Activated CD4-positive, CD25-positive, alpha-beta regulatory T cell treated with anti-CD3 and anti-CD28 coated beads, Interleukin-2, amount 50 U/mL, for 24 hours (primary cell): ENCODE data around the gene CCHCR1.
"Not testable (repeated sequence)": the region's sequence is repeated elsewhere in the genome, so short reads cannot be mapped to it uniquely, and the experiment has no call there.

Source experiments
- ATAC-seq, 2 donors: fragments of 150-1000 bp; cut with Tn5 transposase; one replicate each; pipeline ENCODE4 v1.10.0; 2021; ENCODE audit warnings: mild to moderate bottlenecking in 1 of 2, moderate library complexity in 1 of 2

CCHCR1 gene, protein sequence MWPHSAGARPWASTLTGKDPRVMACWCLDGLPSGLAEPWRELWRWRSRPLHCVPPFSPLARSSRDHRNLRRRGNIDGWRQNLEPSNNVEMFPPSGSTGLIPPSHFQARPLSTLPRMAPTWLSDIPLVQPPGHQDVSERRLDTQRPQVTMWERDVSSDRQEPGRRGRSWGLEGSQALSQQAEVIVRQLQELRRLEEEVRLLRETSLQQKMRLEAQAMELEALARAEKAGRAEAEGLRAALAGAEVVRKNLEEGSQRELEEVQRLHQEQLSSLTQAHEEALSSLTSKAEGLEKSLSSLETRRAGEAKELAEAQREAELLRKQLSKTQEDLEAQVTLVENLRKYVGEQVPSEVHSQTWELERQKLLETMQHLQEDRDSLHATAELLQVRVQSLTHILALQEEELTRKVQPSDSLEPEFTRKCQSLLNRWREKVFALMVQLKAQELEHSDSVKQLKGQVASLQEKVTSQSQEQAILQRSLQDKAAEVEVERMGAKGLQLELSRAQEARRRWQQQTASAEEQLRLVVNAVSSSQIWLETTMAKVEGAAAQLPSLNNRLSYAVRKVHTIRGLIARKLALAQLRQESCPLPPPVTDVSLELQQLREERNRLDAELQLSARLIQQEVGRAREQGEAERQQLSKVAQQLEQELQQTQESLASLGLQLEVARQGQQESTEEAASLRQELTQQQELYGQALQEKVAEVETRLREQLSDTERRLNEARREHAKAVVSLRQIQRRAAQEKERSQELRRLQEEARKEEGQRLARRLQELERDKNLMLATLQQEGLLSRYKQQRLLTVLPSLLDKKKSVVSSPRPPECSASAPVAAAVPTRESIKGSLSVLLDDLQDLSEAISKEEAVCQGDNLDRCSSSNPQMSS

DNA sequence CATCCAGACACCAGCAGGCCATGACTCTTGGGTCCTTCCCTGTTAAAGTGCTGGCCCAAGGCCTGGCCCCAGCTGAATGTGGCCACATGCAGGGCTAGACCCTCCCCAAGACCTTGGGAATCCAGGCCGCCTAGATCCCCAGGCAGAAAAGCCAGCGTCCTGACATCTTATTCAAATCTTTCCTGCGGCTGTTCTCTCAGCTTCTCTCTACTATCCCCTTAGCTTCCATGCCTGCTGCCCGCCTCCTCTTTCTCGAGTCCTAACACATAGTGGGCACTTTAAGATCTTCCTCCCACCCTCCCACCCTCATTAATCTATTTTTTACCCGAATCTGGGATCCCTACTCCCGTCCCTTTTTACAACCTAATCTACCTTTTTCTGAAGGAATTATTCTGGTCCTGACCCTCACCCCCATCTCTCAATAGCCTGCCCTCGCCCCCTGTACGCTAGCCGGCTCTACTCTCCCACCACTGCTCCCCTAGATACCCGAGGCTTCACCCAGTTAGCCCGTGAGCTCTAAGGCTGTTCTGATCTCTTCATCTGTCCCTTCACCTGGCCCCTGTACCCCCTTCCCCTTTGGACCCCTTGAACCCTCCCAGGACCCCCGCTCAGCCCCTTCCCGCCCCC lies at the start of gene CCHCR1:
CCHCR1 (minus strand) TSS at position 290 of the 627 bp plus-strand sequence; CDS start at position 88, 202 bp downstream.
- peak; percentile 22 to 25 for ATAC-seq

DNA sequence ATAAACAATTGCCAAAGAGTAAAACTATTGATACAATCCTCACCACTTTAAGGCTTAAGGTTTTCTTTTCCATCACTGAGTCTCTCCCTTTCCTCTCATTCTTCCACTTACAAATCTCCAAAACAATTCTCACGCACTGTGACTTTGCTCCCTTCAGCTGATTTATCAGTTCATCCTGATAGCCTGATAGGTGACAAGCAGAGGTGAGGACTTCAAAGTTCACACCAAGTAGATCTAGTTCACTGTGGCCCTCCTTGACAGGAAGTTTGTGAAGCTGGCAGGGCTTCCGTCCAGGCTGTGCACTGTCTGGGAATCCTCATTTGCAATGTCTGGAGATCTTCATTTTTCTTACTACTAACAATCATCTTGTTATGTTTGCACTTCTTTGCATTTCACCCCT lies 48.0 kb upstream of the CCHCR1 start:
- ATAC-seq = no peak

DNA sequence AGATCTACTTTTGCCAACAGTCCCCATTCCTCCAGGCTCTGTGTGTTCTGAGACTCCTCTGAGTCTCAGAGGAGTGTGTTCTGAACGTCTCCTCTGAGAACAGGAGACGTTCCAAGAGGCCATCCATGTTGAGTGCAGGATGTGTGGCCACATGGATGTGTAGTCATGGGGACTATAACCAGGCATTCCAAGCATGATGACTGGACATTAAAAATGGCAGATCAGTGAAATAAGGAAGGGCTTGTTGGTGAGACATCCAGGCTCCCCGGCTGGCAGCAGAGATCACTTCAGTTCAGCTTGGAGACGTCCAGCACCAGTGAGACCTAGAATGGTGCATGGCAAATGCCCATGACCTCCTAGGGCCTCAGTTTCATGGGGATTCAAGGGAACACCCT lies 47.1 kb upstream of the CCHCR1 start:
- ATAC-seq = no peak

DNA sequence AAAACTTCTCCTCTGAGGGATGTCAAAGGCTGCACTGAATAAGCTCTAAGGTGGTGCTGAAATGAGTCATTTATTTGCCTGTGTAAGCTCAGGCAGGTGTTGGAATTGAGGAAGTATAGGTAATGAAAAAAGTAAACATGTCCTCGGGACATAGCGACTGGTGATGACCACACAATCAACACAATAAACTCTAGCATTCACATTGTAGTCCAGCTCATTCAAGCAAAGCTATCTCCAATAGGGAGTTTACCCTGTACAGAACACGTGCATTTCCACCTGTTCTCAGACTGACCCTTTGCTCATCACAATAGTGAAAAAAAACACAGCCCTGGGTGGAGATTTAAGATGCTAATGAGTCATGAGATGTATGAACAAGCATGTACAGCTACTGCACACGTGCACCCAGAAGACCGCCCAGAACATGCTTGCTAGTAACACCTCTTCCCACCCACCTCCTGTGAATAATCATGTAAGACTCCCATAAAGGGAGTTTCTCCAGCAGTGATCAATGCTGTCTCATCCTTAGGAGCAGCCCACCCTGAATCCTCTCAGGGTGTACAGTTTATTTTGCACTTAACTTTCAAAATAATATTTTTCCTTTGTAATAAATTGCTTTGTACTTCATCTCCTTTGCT lies 45.9 kb upstream of the CCHCR1 start:
- ATAC-seq = peak; percentile 80 to 83

DNA sequence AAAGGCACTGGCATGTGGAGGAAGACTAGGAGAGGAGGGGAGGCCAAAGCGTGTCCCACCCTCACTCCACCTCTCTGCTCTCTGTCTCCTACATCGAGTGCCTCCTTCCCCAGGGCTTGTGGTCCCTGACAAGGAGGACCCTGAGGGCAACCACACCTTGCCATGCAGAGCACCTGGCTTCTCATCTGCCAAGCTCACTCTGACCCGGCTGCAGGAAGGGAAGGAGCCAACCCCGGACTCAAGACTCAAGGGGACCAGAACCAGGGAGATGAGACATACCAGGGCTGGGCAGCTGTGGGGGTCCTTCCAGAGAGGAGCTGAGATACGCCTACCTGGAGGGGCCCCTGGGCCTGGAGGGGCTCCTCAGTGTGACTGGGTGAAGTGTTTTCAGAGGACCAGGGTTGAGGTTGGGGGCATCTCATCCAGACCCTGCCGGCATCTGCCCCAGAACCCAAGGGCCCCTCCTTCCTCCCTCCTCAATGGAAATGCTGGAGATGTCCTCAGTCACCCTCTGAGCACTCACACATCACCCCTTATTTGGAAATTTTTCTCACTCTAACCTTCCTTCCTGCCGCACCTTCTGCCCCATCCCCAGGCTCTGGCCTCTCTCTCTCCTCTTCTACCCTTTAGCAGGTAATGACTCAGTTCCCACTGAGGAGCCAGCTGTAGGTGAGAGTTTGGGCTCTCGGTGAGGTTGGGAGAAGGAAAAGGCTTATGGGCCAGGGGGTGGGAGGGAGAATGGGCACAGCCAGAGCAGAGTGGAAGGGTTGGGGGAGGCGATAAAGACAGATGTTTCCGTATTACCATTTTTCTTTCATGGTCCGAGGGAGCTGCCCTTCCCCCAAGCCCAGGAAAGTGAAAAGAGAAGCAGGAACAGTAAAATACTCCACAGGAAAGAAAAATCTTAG lies 44.9 kb upstream of the CCHCR1 start:
- ATAC-seq = no peak

DNA sequence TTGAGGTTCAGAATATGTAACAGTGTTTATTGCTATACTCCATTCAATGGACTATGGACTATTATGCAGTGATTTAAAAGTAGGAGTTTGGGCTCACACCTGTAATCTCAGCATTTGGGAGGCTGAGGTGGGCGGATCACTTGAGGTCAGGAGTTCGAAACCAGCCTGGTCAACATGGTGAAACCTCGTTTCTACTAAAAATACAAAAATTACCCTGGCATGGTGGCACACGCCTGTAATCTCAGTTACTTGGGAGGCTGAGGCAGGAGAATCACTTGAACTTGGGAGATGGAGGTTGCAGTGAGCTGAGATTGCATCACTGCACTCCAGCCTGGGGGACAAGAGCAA lies 41.5 kb upstream of the CCHCR1 start:
- ATAC-seq = not testable (repeated sequence)

DNA sequence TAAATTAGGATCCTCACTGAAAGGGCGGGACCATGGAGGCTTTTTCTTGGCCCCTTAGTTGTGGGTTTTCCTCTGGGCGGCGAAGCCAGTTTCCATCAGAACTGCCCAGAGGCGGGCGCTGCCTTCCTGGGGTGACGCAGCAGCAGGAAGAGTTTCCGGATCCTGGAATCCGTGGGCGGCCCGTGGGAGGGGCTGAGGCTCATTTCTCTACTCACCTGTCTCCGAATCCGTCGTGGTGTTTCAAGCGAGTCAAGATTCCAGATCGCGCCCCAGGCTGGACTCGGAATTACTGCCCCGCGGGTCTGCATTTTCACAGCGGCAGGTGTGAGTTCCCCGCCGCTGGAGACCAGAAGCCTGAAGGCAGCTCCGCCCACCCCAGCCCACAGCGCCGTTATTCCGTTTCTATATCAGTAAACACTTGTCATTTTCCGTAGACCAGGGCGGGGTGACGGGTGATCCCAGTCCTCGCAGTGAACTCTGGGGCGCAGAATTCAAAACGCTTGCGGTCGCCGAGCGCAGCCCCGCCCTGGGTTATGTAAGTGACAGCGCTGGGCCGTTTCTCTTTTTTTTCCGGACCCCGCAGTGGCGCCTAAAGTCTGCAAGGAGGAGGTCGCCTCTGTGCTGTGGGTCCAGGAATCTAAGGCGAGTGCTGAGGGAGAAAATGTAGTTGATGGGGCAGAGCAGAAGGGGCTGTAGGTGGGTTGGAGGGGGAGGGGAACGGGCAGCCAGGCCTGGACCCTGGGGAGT lies 40.1 kb upstream of the CCHCR1 start:
- ATAC-seq = peak; percentile 78 to 83

DNA sequence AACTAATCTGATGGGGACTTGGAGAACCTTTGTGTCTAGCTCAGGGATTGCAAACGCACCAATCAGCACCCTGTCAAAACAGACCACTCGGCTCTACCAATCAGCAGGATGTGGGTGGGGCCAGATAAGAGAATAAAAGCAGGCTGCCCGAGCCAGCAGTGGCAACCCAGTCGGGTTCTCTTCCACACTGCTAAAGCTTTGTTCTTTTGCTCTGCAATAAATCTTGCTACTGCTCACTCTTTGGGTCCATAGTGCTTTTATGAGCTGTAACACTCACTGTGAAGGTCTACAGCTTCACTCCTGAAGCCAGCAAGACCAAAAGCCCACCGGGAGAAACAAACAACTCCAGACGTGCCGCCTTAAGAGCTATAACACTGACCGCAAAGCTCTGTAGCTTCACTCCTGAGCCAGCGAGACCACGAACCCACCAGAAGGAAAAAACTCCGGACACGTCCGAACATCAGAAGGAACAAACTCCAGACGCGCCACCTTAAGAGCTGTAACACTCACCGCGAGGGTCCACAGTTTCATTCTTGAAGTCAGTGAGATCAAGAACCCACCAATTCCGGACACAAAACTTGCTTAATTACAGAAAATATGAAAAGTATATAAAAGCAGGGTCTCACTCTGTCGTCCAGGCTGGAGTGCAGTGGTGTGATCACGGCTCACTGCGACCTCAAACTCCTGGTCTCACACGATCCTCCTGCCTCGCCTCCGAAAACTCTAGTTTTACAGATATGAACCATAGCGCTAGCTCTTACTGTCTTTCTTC lies 38.8 kb upstream of the CCHCR1 start:
- not testable (repeated sequence) for ATAC-seq

DNA sequence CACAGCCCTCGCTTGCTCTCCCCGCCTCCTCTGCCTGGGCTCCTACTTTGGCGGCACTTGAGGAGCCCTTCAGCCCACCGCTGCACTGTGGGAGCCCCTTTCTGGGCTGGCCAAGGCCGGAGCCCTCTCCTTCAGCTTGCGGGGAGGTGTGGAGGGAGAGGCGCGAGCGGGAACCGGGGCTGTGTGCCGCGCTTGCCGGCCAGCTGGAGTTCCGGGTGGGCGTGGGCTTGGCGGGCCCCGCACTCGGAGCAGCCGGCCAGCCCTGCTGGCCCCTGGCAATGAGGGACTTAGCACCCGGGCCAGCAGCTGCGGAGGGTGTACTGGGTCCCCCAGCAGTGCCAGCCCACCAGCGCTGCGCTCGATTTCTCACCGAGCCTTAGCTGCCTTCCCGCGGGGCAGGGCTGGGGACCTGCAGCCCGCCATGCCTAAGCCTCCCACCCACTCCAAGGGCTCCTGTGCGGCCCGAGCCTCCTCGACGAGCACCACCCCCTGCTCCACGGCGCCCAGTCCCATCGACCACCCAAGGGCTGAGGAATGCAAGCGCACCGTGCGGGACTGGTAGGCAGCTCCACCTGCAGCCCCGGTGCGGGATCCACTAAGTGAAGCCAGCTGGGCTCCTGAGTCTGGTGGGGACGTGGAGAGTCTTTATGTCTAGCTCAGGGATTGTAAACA lies 37.8 kb upstream of the CCHCR1 start:
- not testable (repeated sequence) for ATAC-seq

DNA sequence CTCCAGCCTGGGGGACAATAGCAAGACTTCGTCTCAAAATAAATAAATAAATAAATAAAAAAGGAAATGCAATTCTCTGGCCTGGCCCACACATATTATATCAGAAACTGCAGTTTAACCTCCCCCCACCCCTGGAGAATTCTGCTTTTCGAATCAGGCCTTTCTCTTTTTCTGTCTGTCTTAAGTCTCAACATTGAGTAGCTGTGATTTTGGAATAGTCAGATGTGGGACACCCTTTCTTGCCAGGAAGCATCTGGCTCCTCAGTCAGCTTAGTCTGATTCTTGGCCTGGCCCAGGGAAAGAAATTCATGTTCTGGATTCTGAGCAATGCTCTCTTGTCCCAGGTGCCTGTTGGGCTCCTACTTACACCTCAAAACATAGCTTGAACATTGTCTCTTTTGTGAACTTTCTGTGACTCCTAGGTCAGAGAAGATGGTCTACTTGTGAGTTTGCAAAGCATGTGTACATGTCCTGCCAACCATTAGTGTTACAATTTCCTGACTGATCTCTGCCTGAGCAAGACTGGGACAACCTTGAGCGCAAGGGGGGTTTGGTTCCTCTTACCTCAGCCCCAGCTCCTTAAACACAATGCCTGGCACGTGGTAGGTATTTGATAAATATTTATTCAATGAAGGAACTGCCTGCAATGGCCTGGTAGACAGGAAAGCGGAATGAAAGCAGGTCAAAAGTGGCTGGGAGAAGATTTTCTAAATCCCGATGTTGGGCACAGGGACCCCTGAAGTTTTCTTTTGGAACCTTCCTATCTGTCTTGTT lies 36.6 kb upstream of the CCHCR1 start:
- ATAC-seq = no peak

DNA sequence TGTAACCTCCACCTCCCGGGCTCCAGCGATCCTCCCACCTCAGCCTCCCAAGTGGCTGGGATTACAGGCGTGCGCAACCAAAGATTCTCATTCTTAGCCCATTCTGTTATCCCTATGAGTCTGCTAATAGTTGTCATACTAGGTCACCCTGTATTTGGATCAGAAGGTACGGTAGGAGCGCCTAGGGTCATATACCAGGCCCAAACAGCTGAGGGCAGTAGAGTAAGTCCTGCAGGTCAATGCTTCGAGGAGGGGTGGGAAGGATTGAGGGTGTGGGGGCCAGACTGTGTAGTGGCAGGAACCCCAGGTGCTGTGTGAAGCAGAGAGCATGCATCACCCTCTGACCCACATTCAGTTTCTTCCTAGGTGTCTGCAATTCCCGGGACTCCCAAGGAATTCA lies 35.6 kb upstream of the CCHCR1 start:
- ATAC-seq = no peak

DNA sequence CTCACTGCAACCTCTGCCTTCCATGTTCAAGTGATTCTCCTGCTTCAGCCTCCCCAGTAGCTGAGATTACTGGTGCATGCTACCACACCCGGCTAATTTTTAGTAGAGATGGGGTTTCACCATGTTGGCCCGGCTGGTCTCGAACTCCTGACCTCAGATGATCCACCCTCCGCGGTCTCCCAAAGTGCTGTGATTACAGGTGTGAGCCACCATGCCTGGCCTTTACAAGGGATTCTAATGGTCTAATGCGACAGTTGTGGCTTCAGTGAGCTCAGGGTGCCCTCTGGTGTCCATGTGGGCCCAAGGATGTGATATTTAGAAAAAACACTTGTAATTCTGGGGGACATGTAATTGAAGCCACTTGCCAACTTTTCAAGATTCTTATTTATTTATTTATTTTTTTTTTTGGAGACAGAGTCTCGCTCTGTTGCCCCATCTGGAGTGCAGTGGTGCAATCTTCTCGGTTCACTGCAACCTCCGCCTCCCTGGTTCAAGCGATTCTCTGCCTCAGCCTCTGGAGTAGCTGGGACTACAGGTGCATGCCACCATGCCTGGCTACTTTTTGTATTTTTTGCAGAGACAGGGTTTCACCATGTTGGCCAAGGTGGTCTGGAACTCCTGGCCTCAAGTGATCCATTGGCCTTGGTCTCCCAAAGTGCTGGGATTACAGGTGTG lies 35.0 kb upstream of the CCHCR1 start:
- not testable (repeated sequence) for ATAC-seq

DNA sequence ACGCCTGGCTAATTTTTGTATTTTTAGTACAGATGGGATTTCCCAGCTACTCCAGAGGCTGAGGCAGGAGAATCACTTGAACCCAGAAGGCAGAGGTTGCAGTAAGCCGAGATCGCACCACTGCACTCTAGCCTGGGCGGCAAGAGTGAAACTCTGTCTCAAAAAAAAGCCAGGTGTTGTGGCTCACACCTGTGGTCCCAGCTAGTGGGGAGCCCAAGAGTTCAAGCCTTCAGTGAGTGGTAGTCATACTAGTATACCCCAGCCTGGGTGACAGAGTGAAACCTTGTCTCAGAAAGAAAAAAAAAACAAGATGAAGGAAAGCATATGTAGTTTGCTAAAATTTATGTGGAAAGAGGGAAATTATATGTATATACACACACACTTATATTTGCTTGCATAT lies 32.9 kb upstream of the CCHCR1 start:
- ATAC-seq = no peak

DNA sequence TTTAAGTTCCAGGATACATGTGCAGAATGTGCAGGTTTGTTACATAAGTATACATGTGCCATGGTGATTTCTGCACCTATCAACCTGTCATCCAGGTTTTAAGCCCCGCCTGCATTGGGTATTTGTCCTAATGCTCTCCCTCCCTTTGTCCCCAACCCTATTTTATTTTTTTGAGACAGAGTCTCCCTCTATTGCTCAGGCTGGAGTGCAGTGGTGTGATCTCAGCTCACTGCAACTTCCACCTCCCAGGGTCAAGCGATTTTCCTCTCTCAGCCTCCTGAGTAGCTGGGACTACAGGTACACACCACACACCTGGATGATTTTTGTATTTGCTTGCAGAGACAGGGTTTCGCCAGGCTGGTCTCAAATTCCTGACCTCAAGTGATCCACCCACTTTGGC lies 31.6 kb upstream of the CCHCR1 start:
- not testable (repeated sequence) for ATAC-seq

DNA sequence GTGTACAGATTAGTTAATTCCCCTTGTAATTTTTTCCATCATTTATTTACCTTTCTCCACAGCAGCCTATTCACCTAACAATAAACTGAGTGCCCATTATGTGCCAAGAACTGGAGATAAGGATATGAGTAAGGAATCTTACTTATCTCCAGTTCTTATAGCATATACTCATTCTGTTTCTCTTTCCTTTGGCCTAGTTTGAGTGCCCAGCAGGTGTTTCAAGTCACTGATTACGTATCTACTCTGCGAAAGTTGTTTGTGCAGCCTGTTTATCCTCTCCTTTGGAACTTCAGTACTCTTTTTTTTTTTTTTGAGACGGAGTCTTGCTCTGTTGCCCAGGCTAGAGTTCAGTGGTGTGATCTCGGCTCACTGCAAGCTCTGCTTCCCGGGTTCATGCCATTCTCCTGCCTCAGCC lies 30.2 kb upstream of the CCHCR1 start:
- no peak for ATAC-seq

DNA sequence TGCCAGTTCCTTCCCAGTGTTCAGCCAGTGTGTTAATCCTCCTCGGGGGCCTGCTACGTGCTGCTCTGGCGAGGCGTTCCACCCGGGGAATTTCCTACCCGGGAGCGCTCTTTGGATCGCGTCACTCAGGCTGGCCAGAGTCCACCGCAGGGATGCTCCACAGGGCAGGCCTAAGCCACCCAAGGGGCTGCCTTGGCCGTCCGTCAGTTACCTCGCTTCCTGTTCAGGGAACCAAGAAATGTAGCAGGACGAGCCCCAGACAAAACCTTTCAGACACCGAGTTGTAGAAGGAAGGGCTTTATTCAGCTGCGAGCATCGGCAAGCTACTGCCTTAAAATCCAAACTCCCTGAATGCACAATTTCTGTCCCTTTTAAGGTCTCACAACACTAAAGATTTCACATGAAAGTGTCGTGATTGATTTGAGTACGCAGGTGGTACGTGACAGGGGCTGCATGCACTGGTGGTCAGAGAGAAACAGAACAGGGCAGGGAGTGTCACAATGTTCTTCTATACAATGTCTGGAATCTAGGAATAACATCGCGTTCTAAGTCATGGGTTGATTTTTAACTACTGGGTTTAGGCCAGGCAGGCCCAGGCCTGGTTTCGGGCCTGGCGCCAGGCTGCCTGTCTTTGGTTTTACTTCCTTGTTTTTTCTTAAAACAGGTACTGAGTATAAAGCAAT lies 28.6 kb upstream of the CCHCR1 start:
- no peak for ATAC-seq

DNA sequence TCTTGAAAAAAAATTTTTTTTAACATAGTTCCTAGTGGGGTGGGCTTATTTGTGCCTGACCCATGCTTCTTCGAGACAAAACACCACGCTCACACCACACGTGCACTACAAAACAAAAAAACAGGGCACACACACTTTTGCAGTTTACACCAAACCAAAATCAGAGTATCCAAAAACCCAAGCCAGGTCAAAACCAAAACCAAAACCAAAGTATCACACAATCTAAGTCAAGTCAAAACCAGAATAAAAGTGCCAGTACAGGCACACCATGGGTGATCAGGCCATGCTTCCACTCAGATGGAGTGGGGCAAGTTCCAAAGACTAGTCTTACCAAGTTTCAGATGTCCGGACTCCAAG lies 28.1 kb upstream of the CCHCR1 start:
- peak in 1 of 2 donors; percentile 45 for ATAC-seq

DNA sequence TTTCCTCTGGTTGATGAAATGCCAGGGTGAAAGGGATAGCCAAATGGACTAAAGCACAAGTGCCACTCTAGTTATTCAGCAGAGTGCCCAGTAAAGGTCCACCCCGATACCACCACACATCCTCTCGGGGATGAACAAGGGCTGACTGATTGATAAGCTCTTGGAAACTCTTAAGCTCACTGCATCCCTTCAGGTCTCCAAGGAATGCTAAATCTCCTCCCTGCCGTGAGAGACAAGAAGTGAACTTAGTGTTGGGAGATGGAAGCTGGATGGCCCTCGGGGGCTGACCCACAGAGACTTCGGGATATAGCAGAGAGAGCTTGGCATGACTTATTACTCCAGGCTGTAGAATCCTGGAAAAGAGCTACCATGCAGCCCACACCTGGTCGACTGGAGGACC lies 26.3 kb upstream of the CCHCR1 start:
- not testable (repeated sequence) for ATAC-seq
